CD4-positive, alpha-beta T cell (primary cell): ENCODE data around the gene TEX13D. TPM values are rescaled to one million over a fixed set of nuclear protein-coding genes. Genes with fewer than 3 reads are reported as not detected.
"Not testable (repeated sequence)": the region's sequence is repeated elsewhere in the genome, so short reads cannot be mapped to it uniquely, and the experiment has no call there.

Experiments
- ATAC-seq: fragments of 200-7000 bp; cut with Tn5 transposase; one replicate; pipeline ENCODE4 v1.10.0; 2022; ENCODE audit warnings: mild to moderate bottlenecking; ENCODE audit not compliant: poor library complexity
- CTCF ChIA-PET: fragments of 350-600 bp; sonication (Branson Sonifier 250); formaldehyde crosslinking; loops from one replicate; lab custom pipeline; 2021; ENCODE audit warnings: antibody characterized with exemption, inconsistent platforms; lab: Charles Lee
- POLR2A ChIA-PET: fragments of 350-600 bp; sonication (Branson Sonifier 250); formaldehyde crosslinking; loops from one replicate; lab custom pipeline; 2021; ENCODE audit warnings: antibody characterized with exemption, inconsistent platforms; lab: Charles Lee
- DNase-seq, 14 experiments: peaks; one replicate each; pipeline ENCODE4 v3.0.0-alpha.2; 2013 to 2020; ENCODE audit warnings: mixed read lengths in 2 of 14
- H3K27ac ChIP-seq, 2 donors: one replicate each; pipeline versions ENCODE4 v1.5.1 to v1.7.0; 2013; ENCODE audit warnings: low read length in 2 of 2, low read depth in 1 of 2, mild to moderate bottlenecking in 1 of 2
- H3K27me3 ChIP-seq, 2 experiments: 1 replicate in 1 of 2; 2 replicates in 1 of 2; pipeline versions ENCODE4 v1.6.1 to v1.7.0; 2013; ENCODE audit warnings: low read length in 2 of 2, control low read depth in 1 of 2, mild to moderate bottlenecking in 1 of 2, moderate library complexity in 1 of 2; ENCODE audit not compliant: insufficient read depth in 2 of 2, control insufficient read depth in 1 of 2
- H3K36me3 ChIP-seq: one replicate; pipeline ENCODE4 v1.6.1; 2013; ENCODE audit warnings: low read length, control low read depth; ENCODE audit not compliant: insufficient read depth
- H3K4me1 ChIP-seq: one replicate; pipeline ENCODE4 v1.6.1; 2013; ENCODE audit warnings: low read length, control low read depth; ENCODE audit not compliant: insufficient read depth
- H3K4me3 ChIP-seq: one replicate; pipeline ENCODE4 v1.5.1; 2013; ENCODE audit warnings: mild to moderate bottlenecking, low read length, moderate library complexity
- H3K9me3 ChIP-seq, 2 experiments: 1 replicate in 1 of 2; 2 replicates in 1 of 2; pipeline versions ENCODE4 v1.6.1 to v1.7.0; 2013; ENCODE audit warnings: low read length in 2 of 2, mild to moderate bottlenecking in 2 of 2, control low read depth in 1 of 2, moderate library complexity in 1 of 2; ENCODE audit not compliant: control insufficient read depth in 1 of 2, insufficient read depth in 1 of 2
- H3K27ac Mint-ChIP-seq: one replicate; pipeline ENCODE4 v1.8.0; 2020; ENCODE audit warnings: mixed read lengths
- H3K27me3 Mint-ChIP-seq: one replicate; pipeline ENCODE4 v1.8.0; 2021; ENCODE audit warnings: mixed read lengths
- H3K36me3 Mint-ChIP-seq: one replicate; pipeline ENCODE4 v1.8.0; 2021; ENCODE audit warnings: low read depth, mixed read lengths
- H3K4me1 Mint-ChIP-seq: one replicate; pipeline ENCODE4 v1.8.0; 2021; ENCODE audit warnings: low read depth, mixed read lengths
- H3K4me3 Mint-ChIP-seq: one replicate; pipeline ENCODE4 v1.8.0; 2020; ENCODE audit warnings: mild to moderate bottlenecking, mixed read lengths
- H3K9me3 Mint-ChIP-seq: one replicate; pipeline ENCODE4 v1.8.0; 2020; ENCODE audit warnings: mixed read lengths
- intact Hi-C, 2 experiments: fragments of 100-400 bp; cut with DNase I in 1 of 2; cut with micrococcal nuclease in 1 of 2; formaldehyde crosslinking; loops; one replicate each; pipeline versions ENCODE4 v1.15.1 to v1.9.0; 2023 to 2025; cut with DNase I, micrococcal nuclease
- polyA plus RNA-seq, 2 donors: library from polyadenylated mRNA; unstranded; fragments of 120-200 nt; gene quantifications; one replicate each; pipeline ENCODE4 v1.2.1, GENCODE V29; 2013
- total RNA-seq, 174 experiments: library from RNA in 2 of 174; stranded (reverse) in 2 of 174; gene quantifications; one replicate each; pipeline ENCODE4 v1.2.3 and lab custom pipeline; 2021 to 2026
- TF ChIP-seq, protein P1 (sequence below): fragments of 200-600 bp; IDR thresholded peaks from one replicate; pipeline ENCODE4 v1.8.0; 2022; ENCODE audit warnings: antibody characterized with exemption, mild to moderate bottlenecking

TEX13D gene
- total RNA-seq, result not detected
- not detected for polyA plus RNA-seq (2013, experiment 1 of 2)
- polyA plus RNA-seq (2013, experiment 2 of 2), result not detected
- 0 to 0.25 (median 0) reads per million in 172 experiments for total RNA-seq (lab: John Stamatoyannopoulos, UW)

GRCh38 chrX:124332481-124333424 lies at the start of gene TEX13D:
Gene TEX13D (plus strand): TSS chrX:124332660. CDS start chrX:124332918, 258 bp downstream.
- H3K4me1 ChIP-seq, result no peaks in the 10 kb centered on the region
- Mint-ChIP-seq H3K4me3 (no peak within 1 kb of the TSS), H3K9me3 (no peaks in the 10 kb centered on the region), H3K27me3 (no peaks in the 10 kb centered on the region), H3K27ac (no peak within 1 kb of the TSS), H3K4me1 (peaks cover 18% of the 10 kb centered on the region), H3K36me3 (no peaks in the 10 kb centered on the region)
- H3K9me3 ChIP-seq, result peaks cover 0 to 7% of the 10 kb centered on the region in 2 experiments
- TF ChIP-seq, protein P1, sequence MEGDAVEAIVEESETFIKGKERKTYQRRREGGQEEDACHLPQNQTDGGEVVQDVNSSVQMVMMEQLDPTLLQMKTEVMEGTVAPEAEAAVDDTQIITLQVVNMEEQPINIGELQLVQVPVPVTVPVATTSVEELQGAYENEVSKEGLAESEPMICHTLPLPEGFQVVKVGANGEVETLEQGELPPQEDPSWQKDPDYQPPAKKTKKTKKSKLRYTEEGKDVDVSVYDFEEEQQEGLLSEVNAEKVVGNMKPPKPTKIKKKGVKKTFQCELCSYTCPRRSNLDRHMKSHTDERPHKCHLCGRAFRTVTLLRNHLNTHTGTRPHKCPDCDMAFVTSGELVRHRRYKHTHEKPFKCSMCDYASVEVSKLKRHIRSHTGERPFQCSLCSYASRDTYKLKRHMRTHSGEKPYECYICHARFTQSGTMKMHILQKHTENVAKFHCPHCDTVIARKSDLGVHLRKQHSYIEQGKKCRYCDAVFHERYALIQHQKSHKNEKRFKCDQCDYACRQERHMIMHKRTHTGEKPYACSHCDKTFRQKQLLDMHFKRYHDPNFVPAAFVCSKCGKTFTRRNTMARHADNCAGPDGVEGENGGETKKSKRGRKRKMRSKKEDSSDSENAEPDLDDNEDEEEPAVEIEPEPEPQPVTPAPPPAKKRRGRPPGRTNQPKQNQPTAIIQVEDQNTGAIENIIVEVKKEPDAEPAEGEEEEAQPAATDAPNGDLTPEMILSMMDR, result no peak
- ChIA-PET CTCF (no interaction called here), POLR2A (interaction anchor here (0.6 kb wide), 1 partner anchor 19 kb away, joined by 4 read pairs; no protein-coding TSS in a partner anchor)
- H3K27me3 ChIP-seq, result no peaks in the 10 kb centered on the region
- DNase-seq (no peak), ATAC-seq (no peak)
- H3K27ac ChIP-seq, result no peak within 1 kb of the TSS
- no peak within 1 kb of the TSS for H3K4me3 ChIP-seq
- intact Hi-C loops, result no loop called here
- H3K36me3 ChIP-seq, result no peaks in the 10 kb centered on the region

DNA sequence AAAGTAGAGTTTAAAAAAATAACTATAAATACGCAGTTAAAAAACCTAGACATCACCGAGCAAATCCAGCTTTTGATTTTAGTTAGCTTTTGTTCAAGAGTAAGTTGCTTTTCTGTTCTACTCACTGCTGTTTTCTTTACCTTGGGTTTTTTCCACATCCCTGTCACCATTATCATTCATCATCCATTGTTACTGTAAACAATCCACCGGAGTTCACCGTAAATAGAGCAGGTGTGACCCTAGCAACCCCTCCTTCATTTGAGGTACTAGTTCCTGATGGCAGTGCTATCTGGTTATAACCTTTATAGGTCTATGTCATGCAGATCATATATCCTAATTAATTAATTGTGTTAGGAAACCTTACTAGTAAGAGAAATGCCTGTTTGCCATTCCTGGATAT lies 43.0 kb upstream of the TEX13D start:
- no peak overlapping the region for H3K27ac Mint-ChIP-seq
- no peaks in the 10 kb centered on the region for H3K9me3 Mint-ChIP-seq
- H3K9me3 ChIP-seq, result no peaks in the 10 kb centered on the region
- ATAC-seq (no peak), DNase-seq (no peak)
- no peak overlapping the region for H3K27ac ChIP-seq
- no peaks in the 10 kb centered on the region for H3K4me1 Mint-ChIP-seq
- no peaks in the 10 kb centered on the region for H3K27me3 ChIP-seq
- TF ChIP-seq, protein P1, result no peak
- POLR2A ChIA-PET, result no interaction called here
- CTCF ChIA-PET, result no interaction called here
- H3K4me3 ChIP-seq, result no peak overlapping the region
- H3K4me3 Mint-ChIP-seq, result no peak overlapping the region
- H3K27me3 Mint-ChIP-seq, result no peaks in the 10 kb centered on the region
- no peaks in the 10 kb centered on the region for H3K36me3 ChIP-seq
- intact Hi-C loops, result no loop called here
- H3K36me3 Mint-ChIP-seq, result no peaks in the 10 kb centered on the region
- no peaks in the 10 kb centered on the region for H3K4me1 ChIP-seq

GRCh38 chrX:124293810-124294209 lies 38.6 kb upstream of the TEX13D start:
- DNase-seq, result no peak
- H3K27me3 ChIP-seq, result no peaks in the 10 kb centered on the region
- no peaks in the 10 kb centered on the region for H3K36me3 ChIP-seq
- no peaks in the 10 kb centered on the region for H3K4me1 ChIP-seq
- ATAC-seq, result no peak
- H3K27ac ChIP-seq, result no peak overlapping the region
- H3K4me3 ChIP-seq, result no peak overlapping the region
- intact Hi-C loops, result no loop called here
- TF ChIP-seq, protein P1, result no peak
- no peak overlapping the region for H3K4me3 Mint-ChIP-seq
- no peak overlapping the region for H3K27ac Mint-ChIP-seq
- no peaks in the 10 kb centered on the region for H3K27me3 Mint-ChIP-seq
- CTCF ChIA-PET, result no interaction called here
- H3K9me3 Mint-ChIP-seq, result no peaks in the 10 kb centered on the region
- H3K4me1 Mint-ChIP-seq, result no peaks in the 10 kb centered on the region
- H3K36me3 Mint-ChIP-seq, result no peaks in the 10 kb centered on the region
- POLR2A ChIA-PET, result no interaction called here
- no peaks in the 10 kb centered on the region for H3K9me3 ChIP-seq

- DNase-seq, H3K9me3 Mint-ChIP-seq, H3K27me3 ChIP-seq, POLR2A ChIA-PET, H3K4me3 ChIP-seq, H3K36me3 ChIP-seq, H3K4me1 ChIP-seq, H3K27ac ChIP-seq, CTCF ChIA-PET, intact Hi-C loops, H3K27ac Mint-ChIP-seq, H3K36me3 Mint-ChIP-seq, H3K9me3 ChIP-seq, ATAC-seq, H3K4me3 Mint-ChIP-seq, H3K27me3 Mint-ChIP-seq: not testable (repeated sequence)
- peaks cover 12% of the 10 kb centered on the region for H3K4me1 Mint-ChIP-seq
These were observed 33.1 kb upstream of the TEX13D start for GRCh38 chrX:124299323-124299722.
